NCI-H69 (cell line): ENCODE measurements around the gene GLB1L3.
A peak's percentile ranks its signal among the peaks of the same experiment; 100 is the strongest.
"Not testable (repeated sequence)": the region's sequence is repeated elsewhere in the genome, so short reads cannot be mapped to it uniquely, and the experiment has no call there.

ENCODE experiments used
- DNase-seq: peaks from one replicate; lab custom pipeline; 2025; lab: John Stamatoyannopoulos, UW

GLB1L3 gene

GRCh38 chr11:134344497-134345236 is 68.5 kb downstream of the GLB1L3 start:
- DNase-seq = not testable (repeated sequence)

DNA sequence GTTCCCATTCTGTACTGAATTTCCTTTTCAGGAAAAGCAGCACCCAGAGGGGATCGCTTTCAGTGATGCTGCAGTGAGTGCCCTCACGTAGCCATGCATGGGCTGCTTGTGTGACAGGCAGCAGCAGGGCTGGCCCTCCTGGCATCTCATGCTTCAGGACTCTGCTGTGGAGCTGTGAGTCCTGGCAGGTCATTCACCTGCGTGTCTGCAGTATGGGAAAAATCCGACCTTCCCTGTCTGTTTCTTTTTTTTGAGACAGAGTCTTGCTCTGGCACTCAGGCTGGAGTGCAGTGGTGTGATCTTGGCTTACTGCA is 69.0 kb downstream of the GLB1L3 start:
- DNase-seq = no peak

- DNase-seq = peak; percentile 66
Observed at GRCh38 chr11:134346101-134346975, 70.2 kb downstream of the GLB1L3 start.

- DNase-seq = no peak
Observed at GRCh38 chr11:134346976-134347350, 70.8 kb downstream of the GLB1L3 start.

DNA sequence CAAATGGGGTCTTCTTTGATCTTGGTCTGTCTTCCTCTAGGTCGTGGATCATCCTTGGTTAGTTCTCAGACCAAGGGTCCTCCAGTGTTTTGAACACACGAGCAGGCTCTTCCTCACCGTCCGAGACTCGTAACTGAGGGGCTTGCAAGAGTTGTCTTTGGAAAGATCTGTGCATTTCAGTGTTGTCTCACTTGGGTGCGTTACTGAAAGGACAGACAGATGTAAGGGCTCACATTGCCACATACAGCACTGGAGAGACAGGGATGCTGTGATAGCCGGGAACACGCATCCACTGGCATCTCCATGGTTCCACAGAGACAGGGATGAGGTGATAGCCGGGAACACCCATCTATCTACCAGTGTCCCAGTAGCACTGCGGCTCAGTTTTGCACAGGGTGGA is 71.3 kb downstream of the GLB1L3 start:
- no peak for DNase-seq

DNA sequence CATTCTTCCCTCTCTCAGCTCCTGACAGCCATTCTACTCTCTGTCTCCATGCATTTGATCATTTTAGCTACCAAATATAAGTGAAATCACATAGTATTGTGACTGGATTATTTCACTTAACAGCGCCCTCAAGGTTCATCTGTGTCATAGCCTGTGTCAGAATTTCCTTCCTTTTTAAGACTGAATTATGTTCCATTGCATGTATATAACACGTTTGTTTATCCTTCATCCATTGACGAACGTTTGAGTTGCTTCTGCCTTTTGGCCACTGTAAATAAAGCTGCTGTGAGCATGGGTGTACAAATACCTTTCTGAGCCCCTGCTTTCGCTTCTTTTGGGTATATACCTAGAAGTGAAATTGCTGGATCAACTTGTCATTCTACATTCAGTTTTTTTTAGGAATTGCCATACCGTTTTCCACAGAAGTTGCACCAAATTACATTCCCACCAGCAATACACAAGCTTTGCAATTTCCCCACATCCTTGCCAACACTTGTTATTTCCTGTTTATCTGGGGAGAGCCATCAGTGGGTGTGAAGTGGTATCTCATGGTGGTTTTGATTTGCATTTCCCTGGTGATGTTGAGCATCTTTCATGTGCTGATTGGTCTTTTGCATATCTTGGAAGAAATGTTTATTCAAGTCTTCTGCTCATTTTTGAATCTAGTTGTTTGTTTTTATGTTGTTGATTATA is 73.1 kb downstream of the GLB1L3 start:
- no peak for DNase-seq

DNA sequence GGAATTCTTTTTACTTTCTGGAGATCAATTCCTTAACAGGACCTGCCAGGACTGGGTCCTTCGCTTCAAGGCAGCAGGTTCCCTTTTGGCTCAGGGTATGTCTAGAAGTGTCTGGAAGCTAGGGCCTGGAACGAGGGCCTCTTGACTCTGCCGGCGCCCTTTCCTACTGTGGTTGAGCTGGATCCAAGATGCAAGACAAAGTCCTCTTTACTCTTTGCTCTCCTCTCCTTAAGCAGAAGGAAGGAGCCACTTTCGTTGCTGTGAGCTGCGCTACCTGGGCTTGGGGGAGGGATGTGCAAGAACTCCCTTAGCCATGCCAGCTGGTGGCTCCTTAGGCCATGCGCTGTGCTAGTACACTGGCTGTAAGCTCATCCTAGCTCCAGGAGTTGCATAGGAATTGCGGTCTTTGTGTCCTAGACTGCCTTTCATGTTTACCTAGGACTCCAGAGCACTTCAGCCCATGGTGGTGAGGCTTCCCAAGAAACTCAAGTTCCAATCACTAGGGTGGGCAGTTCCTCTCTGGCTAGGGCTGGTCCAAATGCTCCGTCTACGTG is 73.7 kb downstream of the GLB1L3 start:
- DNase-seq = no peak

DNA sequence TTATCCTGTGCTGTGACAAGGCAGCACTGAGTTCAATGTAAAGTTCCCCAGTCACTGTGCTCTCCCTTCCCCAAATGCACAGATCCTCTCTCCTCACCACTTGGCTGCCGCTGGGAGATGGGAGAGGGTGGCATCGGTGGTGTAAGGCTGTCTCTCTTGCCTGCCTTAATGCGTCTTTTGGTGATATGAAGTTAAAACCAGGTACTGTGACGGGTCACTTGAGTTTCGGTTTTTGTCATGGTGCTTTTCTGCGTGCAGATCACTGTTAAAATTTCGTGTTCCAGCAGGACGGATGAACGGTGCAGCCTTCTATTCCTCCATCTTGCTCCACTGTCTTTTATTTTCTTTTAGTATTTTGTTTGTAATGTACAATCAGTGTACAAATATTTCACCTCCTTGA is 74.2 kb downstream of the GLB1L3 start:
- no peak for DNase-seq

DNA sequence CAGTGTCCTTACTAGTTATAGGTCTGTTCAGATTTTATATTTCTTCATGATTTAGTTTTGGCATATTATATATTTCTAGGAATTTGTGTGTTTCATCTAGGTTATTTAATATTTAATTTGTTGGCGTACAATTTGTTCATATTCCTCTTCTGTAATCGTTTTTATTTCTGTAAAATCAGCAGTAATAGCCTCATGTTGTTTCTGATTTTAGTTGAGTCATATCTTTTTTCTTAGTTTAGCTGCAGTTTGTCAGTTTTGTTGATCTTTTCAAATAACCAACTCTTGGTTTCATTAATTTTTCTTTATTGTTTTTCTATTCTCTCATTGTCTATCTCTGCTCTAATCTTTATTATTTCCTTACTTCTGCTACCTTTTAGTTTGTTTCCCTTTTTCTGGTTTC is 75.9 kb downstream of the GLB1L3 start:
- no peak for DNase-seq

- DNase-seq = no peak
Observed at GRCh38 chr11:134355136-134355535, 79.0 kb downstream of the GLB1L3 start.

DNA sequence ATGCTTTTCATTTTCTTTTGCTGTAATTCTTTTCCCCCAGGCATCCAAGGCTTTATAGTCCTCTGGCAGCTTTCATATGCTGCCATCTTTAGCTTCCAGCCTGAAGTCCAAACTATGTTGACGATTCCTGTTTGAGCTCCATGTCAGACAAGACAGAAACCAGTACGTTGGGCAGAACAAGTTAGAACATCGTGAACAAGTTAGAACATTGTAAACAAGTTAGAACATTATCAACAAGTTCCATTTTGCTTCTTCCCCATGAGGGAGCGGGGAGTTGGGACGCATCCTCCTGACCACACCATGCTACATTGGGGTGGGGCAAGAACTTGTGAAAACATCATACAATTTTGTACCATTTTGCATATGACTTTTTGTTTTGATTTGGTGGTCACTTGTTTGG is 79.5 kb downstream of the GLB1L3 start:
- DNase-seq = no peak

DNA sequence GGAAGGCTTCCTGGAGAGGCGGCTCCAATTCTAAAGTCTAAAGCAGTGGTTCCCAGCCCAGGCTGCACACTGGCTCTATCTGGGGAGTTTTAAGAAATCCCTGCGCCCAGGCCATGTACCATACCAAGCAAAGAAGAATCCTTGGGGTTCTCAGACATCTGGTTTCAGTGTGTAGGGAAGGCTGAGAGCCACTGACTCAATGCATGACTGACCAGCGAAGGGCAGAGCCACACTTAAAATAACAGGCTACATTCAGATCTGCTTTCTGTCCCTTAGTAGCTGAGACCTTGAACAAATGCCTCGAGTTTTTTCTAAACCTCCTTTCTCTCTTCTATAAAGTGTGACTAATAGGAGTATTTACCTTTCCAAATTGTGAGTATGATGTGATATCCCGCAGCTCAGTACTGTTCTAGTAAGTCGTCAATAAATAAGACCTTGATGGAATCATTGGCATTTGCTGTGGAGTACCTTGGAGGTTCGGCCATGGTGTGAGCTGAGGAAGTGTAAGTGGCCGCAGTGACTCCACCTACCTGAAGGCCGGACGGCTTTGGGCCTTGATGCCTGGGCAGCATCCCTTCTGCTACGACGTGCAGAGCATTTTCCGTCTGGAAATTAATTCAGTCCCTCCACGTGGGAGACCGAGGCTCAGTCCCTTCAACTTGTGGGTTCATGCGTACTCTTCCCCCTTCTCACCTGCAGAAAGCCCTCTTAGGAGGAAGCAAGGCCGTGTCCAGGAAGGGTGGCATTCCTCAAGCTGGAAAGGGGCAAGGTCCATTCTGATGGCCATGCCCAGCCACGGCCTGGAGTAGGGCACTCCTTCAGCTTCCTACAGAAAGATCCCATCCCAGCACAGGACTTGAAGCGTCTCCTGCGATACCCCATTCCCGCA is 80.7 kb downstream of the GLB1L3 start:
- DNase-seq = no peak

DNA sequence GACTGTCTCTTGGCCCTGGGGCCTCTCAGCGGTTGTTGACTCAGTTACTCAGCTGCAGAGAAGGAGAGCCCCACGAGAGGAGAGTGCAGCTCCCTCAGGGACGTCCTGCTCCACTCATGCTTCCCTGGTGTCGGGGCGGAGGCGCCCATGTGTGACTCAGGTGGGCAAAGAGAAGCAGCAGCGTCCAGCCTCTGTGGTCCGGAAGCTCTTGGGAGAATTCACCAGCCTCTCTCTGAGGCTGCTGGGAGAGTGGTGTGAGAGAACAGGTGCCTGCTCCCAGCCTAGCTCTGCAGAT is 81.3 kb downstream of the GLB1L3 start:
- DNase-seq = no peak

GRCh38 chr11:134358165-134358855 is 82.1 kb downstream of the GLB1L3 start:
- DNase-seq = no peak

- DNase-seq = no peak
Observed at GRCh38 chr11:134358856-134359490, 82.8 kb downstream of the GLB1L3 start.

- DNase-seq = no peak
Observed at GRCh38 chr11:134359646-134360045, 83.5 kb downstream of the GLB1L3 start.

GRCh38 chr11:134360050-134360835 is 84.1 kb downstream of the GLB1L3 start:
- DNase-seq = peak; percentile 39

- DNase-seq = no peak
Observed at GRCh38 chr11:134361661-134362060, 85.5 kb downstream of the GLB1L3 start.

GRCh38 chr11:134362192-134362901 is 86.2 kb downstream of the GLB1L3 start:
- DNase-seq = no peak
